Loucy (cell line): Measurements from ENCODE around the gene ARMC6.

Experiments
- H2AFZ ChIP-seq: fragments of 200-600 bp; sonication (generic); 2 replicates; pipeline ENCODE4 v1.6.0; 2016; ENCODE audit warnings: antibody characterized with exemption, mild to moderate bottlenecking, low read length, moderate library complexity
- H3F3A ChIP-seq: fragments of 200-600 bp; 2 replicates; pipeline ENCODE4 v1.6.0; 2016; ENCODE audit warnings: antibody characterized with exemption, low read depth, mild to moderate bottlenecking
- H3K27me3 ChIP-seq: fragments of 200-600 bp; sonication (generic); 2 replicates; pipeline ENCODE4 v1.6.1; 2014; ENCODE audit warnings: low read length, mild to moderate bottlenecking; ENCODE audit not compliant: insufficient read depth, poor library complexity, severe bottlenecking
- H3K36me3 ChIP-seq: fragments of 200-600 bp; sonication (generic); 2 replicates; pipeline ENCODE4 v1.6.1; 2016; ENCODE audit warnings: low read length; ENCODE audit not compliant: insufficient read depth
- H3K4me1 ChIP-seq: fragments of 200-600 bp; sonication (generic); 2 replicates; pipeline ENCODE4 v1.5.1; 2014; ENCODE audit warnings: low read length, mild to moderate bottlenecking; ENCODE audit not compliant: insufficient read depth, poor library complexity, severe bottlenecking
- H3K4me2 ChIP-seq: fragments of 200-600 bp; sonication (generic); 2 replicates; pipeline ENCODE4 v1.6.0; 2014; ENCODE audit warnings: antibody characterized with exemption, low read length, low read depth, mild to moderate bottlenecking; ENCODE audit not compliant: poor library complexity, severe bottlenecking
- H3K4me3 ChIP-seq: fragments of 200-600 bp; sonication (generic); 2 replicates; pipeline ENCODE4 v1.5.1; 2014; ENCODE audit warnings: low read length, mild to moderate bottlenecking, mixed read lengths; ENCODE audit not compliant: poor library complexity, severe bottlenecking
- H3K79me2 ChIP-seq: fragments of 200-600 bp; sonication (generic); 2 replicates; pipeline ENCODE4 v1.6.1; 2014; ENCODE audit warnings: low read length; ENCODE audit not compliant: insufficient read depth
- H3K9ac ChIP-seq: fragments of 200-600 bp; sonication (generic); 2 replicates; pipeline ENCODE4 v1.6.0; 2014; ENCODE audit warnings: mild to moderate bottlenecking, low read depth, low read length, moderate library complexity; ENCODE audit not compliant: poor library complexity, severe bottlenecking
- H3K9me2 ChIP-seq: fragments of 200-600 bp; sonication (generic); replicated peaks from 2 replicates; pipeline ENCODE4 v1.6.1; 2016; ENCODE audit warnings: low read depth, low read length, mixed read lengths
- H3K9me3 ChIP-seq: fragments of 200-600 bp; sonication (generic); 2 replicates; pipeline ENCODE4 v1.6.1; 2014; ENCODE audit warnings: mild to moderate bottlenecking, antibody characterized with exemption, low read length, low read depth; ENCODE audit not compliant: insufficient read depth
- H4K20me1 ChIP-seq: fragments of 200-600 bp; sonication (generic); 2 replicates; pipeline ENCODE4 v1.6.0; 2014; ENCODE audit warnings: antibody characterized with exemption, low read length, mild to moderate bottlenecking; ENCODE audit not compliant: insufficient read depth, poor library complexity, severe bottlenecking
- CTCF ChIP-seq: fragments of 200-600 bp; sonication (generic); conservative IDR thresholded peaks from 2 replicates; pipeline ENCODE4 v1.5.1; 2014; ENCODE audit warnings: mild to moderate bottlenecking, antibody characterized with exemption, low read length
- EZH2phosphoT487 ChIP-seq: fragments of 200-600 bp; IDR thresholded peaks from 2 replicates; pipeline ENCODE4 v1.6.1; 2018; ENCODE audit warnings: antibody characterized with exemption, mild to moderate bottlenecking, moderate library complexity, borderline replicate concordance

ARMC6 gene

GRCh38 chr19:19095691-19096090 is 62.3 kb downstream of the ARMC6 start:
- Histone ChIP-seq H3F3A (no peaks in the 10 kb centered on the region), H3K9me2 (no peaks in the 10 kb centered on the region), H3K36me3 (peaks cover 5% of the 10 kb centered on the region; the same call in 1 of the 2 replicates), H3K27me3 (no peaks in the 10 kb centered on the region), H3K9me3 (no peaks in the 10 kb centered on the region), H3K4me3 (no peak overlapping the region), H2AFZ (no peak overlapping the region), H3K4me1 (no peaks in the 10 kb centered on the region), H3K4me2 (no peak overlapping the region), H4K20me1 (no peaks in the 10 kb centered on the region), H3K9ac (no peak overlapping the region), H3K79me2 (no peaks in the 10 kb centered on the region)
- TF ChIP-seq CTCF (no peak), EZH2phosphoT487 (no peak)

- Histone ChIP-seq H3K9ac (no peak overlapping the region), H3K4me1 (no peaks in the 10 kb centered on the region), H3K79me2 (no peaks in the 10 kb centered on the region), H4K20me1 (no peaks in the 10 kb centered on the region), H2AFZ (no peak overlapping the region), H3K27me3 (no peaks in the 10 kb centered on the region), H3K9me3 (no peaks in the 10 kb centered on the region), H3K36me3 (peaks cover 7% of the 10 kb centered on the region; the same call in 1 of the 2 replicates), H3K4me2 (no peak overlapping the region), H3K9me2 (no peaks in the 10 kb centered on the region), H3F3A (no peaks in the 10 kb centered on the region), H3K4me3 (no peak overlapping the region)
- TF ChIP-seq EZH2phosphoT487 (no peak), CTCF (no peak)
Observed at GRCh38 chr19:19096641-19097627, 63.5 kb downstream of the ARMC6 start.

- Histone ChIP-seq H3K9me3 (no peaks in the 10 kb centered on the region), H3K36me3 (peaks cover 7% of the 10 kb centered on the region; the same call in 1 of the 2 replicates), H3F3A (no peaks in the 10 kb centered on the region), H4K20me1 (no peaks in the 10 kb centered on the region), H3K9me2 (no peaks in the 10 kb centered on the region), H2AFZ (no peak overlapping the region), H3K79me2 (no peaks in the 10 kb centered on the region), H3K4me1 (no peaks in the 10 kb centered on the region), H3K4me3 (no peak overlapping the region), H3K4me2 (no peak overlapping the region), H3K27me3 (no peaks in the 10 kb centered on the region), H3K9ac (no peak overlapping the region)
- TF ChIP-seq CTCF = no peak
- no peak for TF ChIP-seq EZH2phosphoT487
Observed at GRCh38 chr19:19098084-19098702, 64.8 kb downstream of the ARMC6 start.
